HL-60 (cell line): ENCODE measurements around the gene DGUOK.

Experiments used
- POLR2AphosphoS5 ChIP-seq: IDR thresholded peaks from 2 replicates; pipeline ENCODE4 v1.6.1; 2012; ENCODE audit warnings: low read depth
- TF ChIP-seq, protein P1 (sequence below): IDR thresholded peaks from one replicate; pipeline ENCODE4 v1.5.1; 2011; ENCODE audit warnings: low read length, control low read depth, inconsistent platforms; ENCODE audit not compliant: insufficient read depth

DNA sequence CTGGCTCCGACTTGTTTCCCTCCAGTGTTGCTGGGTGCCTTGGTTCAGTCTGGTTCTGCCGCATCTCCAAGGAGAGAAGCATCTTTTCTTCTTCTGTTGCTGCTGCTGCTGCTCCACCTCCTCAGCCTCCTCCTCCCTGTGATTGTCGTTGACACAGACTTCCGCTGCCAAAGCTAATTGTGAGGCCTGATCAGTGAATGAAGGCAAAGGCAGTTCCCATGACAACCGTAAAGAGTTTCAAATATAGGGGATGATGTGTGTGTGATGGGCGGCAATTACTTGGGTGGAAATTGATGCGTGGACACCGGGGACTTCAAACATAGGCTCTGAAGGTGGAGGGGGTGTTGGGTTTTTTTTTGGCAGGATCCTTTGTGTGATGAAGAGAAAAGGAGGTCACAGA lies 71.8 kb downstream of the DGUOK start:
- TF ChIP-seq, protein P1, sequence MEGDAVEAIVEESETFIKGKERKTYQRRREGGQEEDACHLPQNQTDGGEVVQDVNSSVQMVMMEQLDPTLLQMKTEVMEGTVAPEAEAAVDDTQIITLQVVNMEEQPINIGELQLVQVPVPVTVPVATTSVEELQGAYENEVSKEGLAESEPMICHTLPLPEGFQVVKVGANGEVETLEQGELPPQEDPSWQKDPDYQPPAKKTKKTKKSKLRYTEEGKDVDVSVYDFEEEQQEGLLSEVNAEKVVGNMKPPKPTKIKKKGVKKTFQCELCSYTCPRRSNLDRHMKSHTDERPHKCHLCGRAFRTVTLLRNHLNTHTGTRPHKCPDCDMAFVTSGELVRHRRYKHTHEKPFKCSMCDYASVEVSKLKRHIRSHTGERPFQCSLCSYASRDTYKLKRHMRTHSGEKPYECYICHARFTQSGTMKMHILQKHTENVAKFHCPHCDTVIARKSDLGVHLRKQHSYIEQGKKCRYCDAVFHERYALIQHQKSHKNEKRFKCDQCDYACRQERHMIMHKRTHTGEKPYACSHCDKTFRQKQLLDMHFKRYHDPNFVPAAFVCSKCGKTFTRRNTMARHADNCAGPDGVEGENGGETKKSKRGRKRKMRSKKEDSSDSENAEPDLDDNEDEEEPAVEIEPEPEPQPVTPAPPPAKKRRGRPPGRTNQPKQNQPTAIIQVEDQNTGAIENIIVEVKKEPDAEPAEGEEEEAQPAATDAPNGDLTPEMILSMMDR: no peak
- TF ChIP-seq POLR2AphosphoS5: no peak
